Peyer's patch (tissue), 4 donors: ENCODE data around the gene ENPP1.

Experiments used
- POLR2A ChIP-seq, 2 donors: fragments of 450-650 bp; IDR thresholded peaks; one replicate each; pipeline ENCODE4 v1.5.1; 2017; ENCODE audit warnings: antibody characterized with exemption in 2 of 2, mild to moderate bottlenecking in 2 of 2, moderate library complexity in 2 of 2
- TF ChIP-seq, protein P1 (sequence below), 6 experiments: fragments of 450-650 bp in 4 of 6; fragments of 200-600 bp in 2 of 6; sonication (generic) in 1 of 6; IDR thresholded peaks; one replicate each; pipeline ENCODE4 v1.5.1; 2017 to 2019; ENCODE audit warnings: antibody characterized with exemption in 6 of 6, mild to moderate bottlenecking in 3 of 6, moderate library complexity in 1 of 6

DNA sequence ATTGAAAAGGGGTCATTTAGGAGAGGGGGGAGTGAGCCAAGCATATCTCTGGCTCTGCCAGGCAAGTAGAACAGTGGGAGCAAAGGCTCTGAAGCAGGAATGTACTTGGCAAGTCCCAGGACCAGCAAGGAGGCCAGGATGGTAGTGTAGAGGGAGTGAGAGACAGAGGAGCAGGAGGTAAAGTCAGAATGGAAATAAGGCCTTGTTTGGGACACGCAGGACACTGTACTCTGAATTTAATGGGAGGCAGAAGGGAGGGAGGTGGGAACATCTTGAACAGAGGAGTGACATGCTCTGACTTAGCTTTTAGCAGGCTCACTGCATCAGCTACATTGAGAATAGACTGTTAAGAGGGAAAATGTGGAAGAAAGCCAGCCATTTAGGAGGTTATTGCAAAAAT, 37.0 kb upstream of the ENPP1 start:
- TF ChIP-seq POLR2A (IDR thresholded peaks at IDR 0.05): no peak
- TF ChIP-seq, protein P1, sequence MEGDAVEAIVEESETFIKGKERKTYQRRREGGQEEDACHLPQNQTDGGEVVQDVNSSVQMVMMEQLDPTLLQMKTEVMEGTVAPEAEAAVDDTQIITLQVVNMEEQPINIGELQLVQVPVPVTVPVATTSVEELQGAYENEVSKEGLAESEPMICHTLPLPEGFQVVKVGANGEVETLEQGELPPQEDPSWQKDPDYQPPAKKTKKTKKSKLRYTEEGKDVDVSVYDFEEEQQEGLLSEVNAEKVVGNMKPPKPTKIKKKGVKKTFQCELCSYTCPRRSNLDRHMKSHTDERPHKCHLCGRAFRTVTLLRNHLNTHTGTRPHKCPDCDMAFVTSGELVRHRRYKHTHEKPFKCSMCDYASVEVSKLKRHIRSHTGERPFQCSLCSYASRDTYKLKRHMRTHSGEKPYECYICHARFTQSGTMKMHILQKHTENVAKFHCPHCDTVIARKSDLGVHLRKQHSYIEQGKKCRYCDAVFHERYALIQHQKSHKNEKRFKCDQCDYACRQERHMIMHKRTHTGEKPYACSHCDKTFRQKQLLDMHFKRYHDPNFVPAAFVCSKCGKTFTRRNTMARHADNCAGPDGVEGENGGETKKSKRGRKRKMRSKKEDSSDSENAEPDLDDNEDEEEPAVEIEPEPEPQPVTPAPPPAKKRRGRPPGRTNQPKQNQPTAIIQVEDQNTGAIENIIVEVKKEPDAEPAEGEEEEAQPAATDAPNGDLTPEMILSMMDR (IDR thresholded peaks at IDR 0.05): no peak
